HFF-Myc (cell line): Measurements from ENCODE around the gene RCVRN.
A peak's percentile ranks its signal among the peaks of the same experiment; 100 is the strongest.

ENCODE experiments used
- DNase-seq: peaks from one replicate; pipeline ENCODE4 v3.0.0-alpha.2; 2011; ENCODE audit warnings: low read depth; ENCODE audit errors: extremely low read depth
- H3K4me3 ChIP-seq: replicated peaks from 2 replicates; pipeline ENCODE4 v1.5.1; 2011; ENCODE audit warnings: low read depth, mild to moderate bottlenecking, control low read depth, low read length
- TF ChIP-seq, protein P1 (sequence below): IDR thresholded peaks from 2 replicates; pipeline ENCODE4 v1.5.1; 2012; ENCODE audit warnings: mild to moderate bottlenecking, low read depth, low read length, control low read depth; ENCODE audit errors: missing control alignments

Gene RCVRN

GRCh38 chr17:9941305-9941704, 36.2 kb upstream of the RCVRN start:
- no peak overlapping the region for H3K4me3 ChIP-seq
- TF ChIP-seq, protein P1, sequence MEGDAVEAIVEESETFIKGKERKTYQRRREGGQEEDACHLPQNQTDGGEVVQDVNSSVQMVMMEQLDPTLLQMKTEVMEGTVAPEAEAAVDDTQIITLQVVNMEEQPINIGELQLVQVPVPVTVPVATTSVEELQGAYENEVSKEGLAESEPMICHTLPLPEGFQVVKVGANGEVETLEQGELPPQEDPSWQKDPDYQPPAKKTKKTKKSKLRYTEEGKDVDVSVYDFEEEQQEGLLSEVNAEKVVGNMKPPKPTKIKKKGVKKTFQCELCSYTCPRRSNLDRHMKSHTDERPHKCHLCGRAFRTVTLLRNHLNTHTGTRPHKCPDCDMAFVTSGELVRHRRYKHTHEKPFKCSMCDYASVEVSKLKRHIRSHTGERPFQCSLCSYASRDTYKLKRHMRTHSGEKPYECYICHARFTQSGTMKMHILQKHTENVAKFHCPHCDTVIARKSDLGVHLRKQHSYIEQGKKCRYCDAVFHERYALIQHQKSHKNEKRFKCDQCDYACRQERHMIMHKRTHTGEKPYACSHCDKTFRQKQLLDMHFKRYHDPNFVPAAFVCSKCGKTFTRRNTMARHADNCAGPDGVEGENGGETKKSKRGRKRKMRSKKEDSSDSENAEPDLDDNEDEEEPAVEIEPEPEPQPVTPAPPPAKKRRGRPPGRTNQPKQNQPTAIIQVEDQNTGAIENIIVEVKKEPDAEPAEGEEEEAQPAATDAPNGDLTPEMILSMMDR = no peak
- no peak for DNase-seq

- TF ChIP-seq, protein P1 = no peak
- H3K4me3 ChIP-seq = no peak overlapping the region
- no peak for DNase-seq
Observed at GRCh38 chr17:9940841-9941240, 35.8 kb upstream of the RCVRN start.

DNA sequence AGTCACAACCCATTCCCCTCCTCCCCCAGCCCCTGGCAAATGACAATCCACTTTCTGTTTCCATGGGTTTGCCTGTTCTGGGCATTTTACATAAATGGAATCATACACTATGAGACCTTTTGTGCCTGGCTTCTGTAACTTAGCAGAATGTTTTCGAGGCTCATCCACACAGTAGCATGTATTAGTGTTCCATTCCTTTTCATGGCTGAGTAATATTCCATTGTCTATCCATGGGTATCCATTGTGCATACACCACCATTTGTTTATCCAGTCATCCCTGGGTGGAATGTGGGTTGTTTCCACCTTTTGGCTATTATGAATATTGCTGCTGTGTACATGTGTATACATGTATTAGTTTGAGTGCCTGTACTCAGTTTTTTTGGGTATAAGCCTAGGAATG, 33.7 kb upstream of the RCVRN start:
- DNase-seq = no peak
- no peak overlapping the region for H3K4me3 ChIP-seq
- TF ChIP-seq, protein P1 = no peak

- H3K4me3 ChIP-seq = no peak overlapping the region
- TF ChIP-seq, protein P1 = no peak
- no peak for DNase-seq
Observed at GRCh38 chr17:9937901-9938300, 32.8 kb upstream of the RCVRN start.

- DNase-seq = peak; percentile 56
- H3K4me3 ChIP-seq = no peak overlapping the region
- TF ChIP-seq, protein P1 = no peak
Observed at GRCh38 chr17:9937241-9937761, 32.2 kb upstream of the RCVRN start.

GRCh38 chr17:9936095-9936494, 31.0 kb upstream of the RCVRN start:
- no peak for DNase-seq
- H3K4me3 ChIP-seq = no peak overlapping the region
- TF ChIP-seq, protein P1 = no peak

GRCh38 chr17:9935408-9935807, 30.3 kb upstream of the RCVRN start:
- TF ChIP-seq, protein P1 = no peak
- no peak overlapping the region for H3K4me3 ChIP-seq
- DNase-seq = no peak
